SK-N-MC (cell line): ENCODE results near the gene SWAP70.

Experiments used
- EZH2 ChIP-seq: fragments of 200-600 bp; sonication (generic); IDR thresholded peaks from one replicate; pipeline ENCODE4 v1.6.1; 2017; ENCODE audit warnings: antibody characterized with exemption
- FOXP2 ChIP-seq: optimal IDR thresholded peaks from 2 replicates; pipeline ENCODE3; 2011; ENCODE audit warnings: mild to moderate bottlenecking, moderate library complexity; ENCODE audit not compliant: insufficient read depth; ENCODE audit errors: extremely low read length, control extremely low read depth
- POLR2AphosphoS5 ChIP-seq: IDR thresholded peaks from 2 replicates; pipeline ENCODE4 v1.6.1; 2012; ENCODE audit warnings: mild to moderate bottlenecking, low read depth, low read length, borderline replicate concordance

GRCh38 chr11:9675691-9676090 lies 11.8 kb downstream of the SWAP70 start:
- TF ChIP-seq POLR2AphosphoS5, result no peak
- no peak for TF ChIP-seq EZH2
- TF ChIP-seq FOXP2, result no peak
